ENCODE results near the gene CEMIP.

CEMIP gene

DNA sequence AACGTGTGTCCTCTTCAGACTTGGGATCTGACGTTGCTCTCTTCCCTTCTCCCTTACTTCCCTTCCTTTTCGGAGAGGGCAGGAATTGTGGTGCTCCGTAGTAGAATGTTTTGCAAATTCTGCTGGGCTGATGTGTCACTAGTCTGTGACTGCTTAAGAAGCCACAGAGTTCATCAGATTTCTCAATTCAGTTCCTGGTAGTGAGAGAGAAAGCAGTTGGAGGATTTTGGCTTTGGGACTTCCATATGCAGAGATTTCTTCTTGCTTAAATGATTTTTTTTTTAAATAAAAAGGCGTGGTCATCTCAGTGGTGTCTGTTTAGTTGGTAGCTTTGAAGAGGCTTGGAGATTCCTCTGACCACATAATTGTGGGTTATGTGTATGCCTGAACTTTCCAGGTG is 10.1 kb downstream of the CEMIP start:
- DNase-seq, result no peak

DNA sequence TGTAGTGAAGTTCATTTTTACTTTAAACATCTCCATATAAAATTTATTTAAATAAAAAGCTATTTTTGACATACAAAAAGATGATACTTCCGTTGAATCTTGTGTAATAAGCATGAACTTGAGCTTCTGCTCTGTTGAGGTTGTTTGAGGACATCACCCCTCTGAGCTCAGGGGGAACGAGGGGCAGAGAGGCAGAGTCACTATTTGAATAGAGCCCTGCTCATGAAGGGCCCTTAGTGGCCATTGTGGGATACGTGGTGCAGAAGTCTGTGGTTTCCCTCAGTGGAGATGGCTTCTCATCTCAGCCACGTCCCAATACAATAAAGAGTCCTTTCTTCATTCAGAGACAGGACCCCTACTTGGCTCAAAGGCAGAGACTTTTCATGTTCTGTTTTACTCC is 10.6 kb downstream of the CEMIP start:
- no peak for DNase-seq

DNA sequence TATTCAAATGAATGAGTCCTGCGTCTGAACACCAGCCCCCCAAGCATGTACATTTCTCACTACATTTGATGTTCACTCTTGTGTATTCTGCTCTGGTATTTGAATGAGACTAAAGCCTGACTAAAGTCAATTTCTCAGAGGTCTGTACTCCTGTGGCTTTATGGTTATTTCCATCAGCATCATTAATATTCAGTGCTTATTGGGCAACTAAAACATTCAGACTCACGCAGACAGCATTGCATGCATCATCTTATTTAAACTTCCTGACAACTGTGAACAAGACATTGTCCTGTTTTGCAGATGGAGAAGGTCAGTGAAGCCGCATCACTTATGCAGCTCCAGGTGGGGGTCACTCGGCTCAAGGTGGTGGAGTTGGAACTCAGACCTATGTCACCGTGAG is 11.1 kb downstream of the CEMIP start:
- no peak for DNase-seq

DNA sequence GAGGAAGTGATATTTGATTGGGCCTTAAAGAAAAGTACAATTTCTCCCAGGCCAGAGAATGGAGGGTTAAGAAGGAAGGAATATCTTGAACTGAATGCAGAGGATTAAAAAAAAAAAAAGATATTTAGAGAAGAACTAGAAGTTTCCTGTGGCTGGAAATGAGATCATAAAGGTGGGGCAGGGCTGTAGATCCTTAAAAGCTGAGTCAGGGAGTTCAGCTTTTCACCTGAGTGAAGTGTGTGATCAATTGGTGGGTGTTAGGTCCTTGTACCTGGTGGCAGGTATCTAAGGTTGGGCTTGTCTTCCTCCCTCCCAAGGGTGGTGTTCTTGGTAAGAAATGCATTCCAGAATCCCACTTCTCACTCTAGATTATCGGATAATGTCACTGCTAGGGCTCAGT is 11.8 kb downstream of the CEMIP start:
- DNase-seq, result no peak

DNA sequence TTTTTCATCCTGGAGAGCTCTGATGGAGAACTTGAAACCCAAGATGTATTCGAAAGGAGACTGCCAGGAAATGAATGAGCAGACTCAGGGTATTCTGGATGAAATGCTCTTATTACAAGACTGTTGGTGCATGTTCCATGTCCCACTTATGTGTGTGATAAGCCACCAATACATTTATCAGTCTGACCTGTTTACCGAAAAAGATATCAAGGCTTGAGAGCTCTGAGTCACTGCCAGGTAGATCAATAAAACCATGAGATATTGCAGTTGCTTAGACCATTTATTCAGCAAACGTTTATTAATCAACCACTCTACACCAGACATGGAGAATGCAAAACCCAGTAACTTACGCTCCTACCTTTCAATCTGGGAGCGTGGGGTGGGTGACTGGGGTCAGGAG is 17.2 kb downstream of the CEMIP start:
- no peak for DNase-seq

DNA sequence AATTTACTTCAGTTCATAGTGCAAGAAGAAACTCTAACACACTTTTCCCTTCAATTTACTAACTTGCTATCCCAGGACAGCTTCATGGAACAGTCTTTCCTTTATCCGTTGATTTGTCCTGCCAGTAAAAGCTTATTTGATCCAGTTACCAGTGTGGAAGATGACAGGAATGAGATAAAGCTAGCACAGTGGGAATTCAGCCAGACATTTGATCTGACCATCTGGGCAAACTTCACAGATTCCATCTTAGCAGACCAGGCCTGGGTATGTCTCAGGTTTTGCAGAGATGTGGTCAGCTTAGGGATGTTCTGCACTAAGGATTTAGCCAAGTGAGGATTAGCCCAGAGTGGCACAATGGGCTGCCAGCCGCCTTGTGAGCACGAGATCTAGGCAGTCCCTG is 19.7 kb downstream of the CEMIP start:
- DNase-seq, result no peak

DNA sequence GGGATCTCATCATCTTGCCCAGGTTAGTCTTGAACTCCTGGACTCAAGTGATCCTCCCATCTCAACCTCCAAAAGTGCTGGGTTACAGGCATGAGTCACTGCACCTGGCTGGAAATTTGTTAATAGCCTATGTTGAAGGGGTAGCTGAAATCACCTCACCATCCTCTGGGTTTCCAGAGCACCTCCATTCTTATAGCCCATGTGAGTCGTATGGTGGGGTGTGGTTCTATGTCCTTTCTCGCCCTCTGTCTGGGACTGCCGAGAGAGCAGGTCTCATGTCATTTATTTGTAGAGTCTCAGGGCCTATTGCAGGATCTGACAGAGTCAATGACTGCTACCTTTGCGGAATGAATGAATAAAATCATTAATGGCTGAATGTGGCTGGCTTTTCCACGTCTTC is 20.9 kb downstream of the CEMIP start:
- DNase-seq, result no peak

DNA sequence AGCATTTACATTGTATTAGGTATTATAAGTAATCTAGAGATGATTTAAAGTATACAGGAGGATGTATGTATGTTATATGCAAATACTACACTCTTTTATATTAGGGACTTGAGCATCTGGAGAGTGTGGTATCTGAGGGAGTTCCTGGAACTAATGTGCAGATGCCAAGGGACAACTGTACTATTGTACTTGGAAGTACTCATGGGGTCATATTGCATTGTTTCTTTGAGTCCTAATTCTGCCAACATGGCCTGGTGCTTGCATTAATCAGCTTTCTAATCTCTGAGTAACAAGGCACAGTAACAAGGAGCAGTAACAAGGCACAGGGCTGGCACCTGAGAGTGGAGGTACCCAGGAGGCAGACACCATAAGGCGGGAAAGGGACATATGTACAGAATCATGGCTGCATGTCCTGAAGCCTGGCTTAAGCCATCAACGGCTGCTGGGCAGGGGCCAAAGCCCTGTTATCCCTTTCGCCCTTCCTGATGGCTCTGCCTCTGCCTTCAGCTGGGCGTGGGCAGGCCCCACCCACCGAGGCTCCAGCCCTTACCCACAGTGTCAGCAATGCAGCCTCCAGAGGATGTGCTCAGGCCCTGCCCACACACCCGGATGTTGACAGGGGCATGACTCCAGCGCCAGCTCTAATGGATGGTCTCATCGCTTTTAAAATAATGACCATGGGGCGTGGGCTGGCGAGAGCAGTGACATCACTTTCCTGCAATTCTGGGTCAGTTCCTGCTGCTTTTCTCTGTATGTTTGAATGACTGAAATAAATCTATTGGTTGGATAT is 22.9 kb downstream of the CEMIP start:
- DNase-seq, result no peak

DNA sequence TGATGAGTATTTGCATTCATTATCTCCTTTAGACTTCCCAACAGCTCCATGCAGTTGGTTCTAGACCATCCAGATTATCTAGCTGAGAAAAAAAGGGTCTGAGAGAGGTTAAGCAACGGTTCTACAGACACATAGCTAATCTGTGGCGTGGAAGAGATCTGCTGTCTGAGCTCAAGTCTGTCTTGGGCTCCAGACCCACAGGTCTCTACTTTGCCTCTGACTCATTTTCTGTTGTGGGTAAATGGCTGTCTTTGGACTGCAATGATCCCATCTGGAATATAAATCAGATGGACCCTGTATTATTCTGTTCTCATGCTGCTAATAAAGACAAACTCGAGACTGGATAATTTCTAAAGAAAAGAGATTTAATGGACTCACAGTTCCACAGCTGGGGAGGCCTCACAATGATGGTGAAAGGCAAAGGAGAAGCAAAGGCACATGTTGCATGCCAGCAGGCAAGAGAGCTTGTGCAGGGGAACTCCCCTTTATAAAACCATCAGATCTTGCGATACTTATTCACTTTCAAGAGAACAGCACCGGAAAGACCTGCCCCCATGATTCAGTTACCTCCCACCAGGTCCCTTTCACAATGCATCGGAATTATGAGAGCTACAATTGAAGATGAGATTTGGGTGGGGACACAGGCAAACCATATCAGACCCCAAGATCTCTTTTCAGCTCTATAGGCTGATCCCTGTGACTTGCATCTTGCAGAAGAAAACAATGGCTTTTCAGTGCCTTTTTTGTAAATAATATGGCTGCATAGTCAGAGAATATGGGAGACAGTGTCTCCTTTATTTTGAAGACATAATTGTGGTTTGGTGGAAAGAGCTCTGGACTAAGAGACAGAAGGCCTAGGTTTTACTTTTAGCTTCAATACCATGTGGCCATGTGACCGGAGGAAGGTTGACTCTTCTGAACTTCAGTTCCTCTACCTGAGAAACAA is 24.7 kb downstream of the CEMIP start:
- no peak for DNase-seq

DNA sequence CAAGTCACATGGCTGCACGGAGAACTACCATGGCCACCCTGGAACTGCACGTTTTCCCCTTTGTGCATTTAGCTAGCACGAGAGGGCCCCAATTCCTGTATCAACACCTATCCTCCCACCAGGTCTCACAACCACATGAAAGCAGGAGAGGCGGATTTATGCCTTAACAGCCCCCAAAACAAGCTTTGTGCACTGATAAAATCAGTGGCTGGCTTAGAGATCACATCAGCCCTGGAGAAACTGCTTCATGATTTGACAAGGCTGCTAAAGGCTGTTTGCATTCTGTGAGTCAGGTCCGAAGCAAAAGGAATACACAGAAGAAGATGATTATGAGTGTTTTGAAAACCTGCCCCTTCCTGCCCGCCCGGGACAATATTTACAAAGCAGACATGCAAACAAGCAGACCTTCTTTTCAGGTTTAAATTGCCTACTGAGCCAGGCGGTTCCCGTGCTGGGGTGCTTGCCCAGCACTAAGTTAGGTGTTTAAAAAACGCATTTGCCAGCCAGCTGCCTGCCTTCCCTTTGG is 25.9 kb downstream of the CEMIP start:
- no peak for DNase-seq

DNA sequence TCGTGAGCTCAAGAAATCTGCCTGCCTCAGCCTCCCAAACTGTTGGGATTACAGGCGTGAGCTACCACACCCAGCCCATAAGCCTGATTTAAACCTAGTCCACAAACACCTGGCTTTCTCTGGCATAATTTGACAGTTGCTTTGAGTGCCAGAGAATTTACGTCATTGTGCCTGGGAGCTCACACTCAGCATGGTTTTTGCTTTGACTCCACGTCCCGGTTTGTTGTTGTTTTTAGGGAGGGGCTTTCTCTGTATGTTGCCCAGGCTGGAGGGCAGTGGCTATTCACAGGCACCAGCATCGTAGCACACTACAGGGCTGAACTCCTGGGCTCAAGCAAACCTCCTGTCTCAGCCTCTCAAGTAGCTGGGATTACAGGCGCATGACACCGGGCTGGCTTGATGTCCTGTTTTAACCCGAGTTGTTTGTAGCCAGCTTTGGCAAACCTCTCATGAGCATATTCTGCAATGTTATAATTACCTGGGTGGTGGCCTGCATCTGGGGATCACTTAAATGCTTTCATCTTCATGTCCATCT is 32.7 kb downstream of the CEMIP start:
- no peak for DNase-seq

DNA sequence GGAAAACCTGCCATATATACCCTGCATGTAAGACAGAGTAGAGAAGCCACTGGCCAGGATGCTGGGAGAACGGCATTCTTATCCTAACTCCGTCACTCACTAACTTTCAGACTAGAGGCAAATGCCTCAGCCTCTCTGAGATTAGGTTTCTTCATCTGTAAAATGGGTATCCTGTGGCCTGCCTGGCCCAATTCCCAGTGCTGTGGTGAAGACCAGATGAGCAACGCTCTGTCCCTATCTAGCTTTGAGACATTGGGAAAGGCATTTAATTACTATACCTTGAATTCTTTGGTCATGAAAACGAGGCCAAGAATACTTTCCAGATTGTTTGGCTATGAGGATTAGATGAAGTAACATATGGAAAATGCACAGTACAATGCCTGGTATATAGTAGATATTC is 35.9 kb downstream of the CEMIP start:
- DNase-seq, result no peak

DNA sequence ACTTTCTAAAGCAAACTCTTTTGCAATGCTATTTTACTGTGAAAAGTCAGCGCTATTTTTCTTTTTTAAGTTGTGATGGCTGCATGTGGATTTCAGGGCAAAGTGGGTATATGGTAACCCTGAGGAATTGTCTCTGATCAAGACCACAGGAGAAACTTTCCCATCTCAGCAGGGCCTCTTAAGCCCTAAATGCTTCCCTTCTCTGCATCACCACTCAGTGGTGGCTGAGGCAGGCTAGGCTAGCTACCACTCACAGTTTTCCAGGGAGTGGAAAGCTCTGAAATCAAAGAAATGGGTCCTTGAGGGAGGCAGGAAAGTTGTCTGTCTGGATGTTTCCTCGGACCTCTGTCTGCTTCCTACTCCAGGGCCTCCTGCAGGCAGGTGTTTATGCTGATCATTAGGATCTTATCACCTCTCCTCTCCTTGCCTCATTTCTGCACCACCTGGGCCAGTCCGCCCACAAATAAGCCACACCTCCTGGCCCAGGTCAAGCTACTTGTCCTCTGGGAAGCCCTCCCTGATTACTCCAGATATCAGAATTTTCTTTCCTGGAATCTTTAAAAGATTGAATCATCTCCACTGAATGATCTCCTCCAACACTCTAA is 37.0 kb downstream of the CEMIP start:
- DNase-seq, result no peak

DNA sequence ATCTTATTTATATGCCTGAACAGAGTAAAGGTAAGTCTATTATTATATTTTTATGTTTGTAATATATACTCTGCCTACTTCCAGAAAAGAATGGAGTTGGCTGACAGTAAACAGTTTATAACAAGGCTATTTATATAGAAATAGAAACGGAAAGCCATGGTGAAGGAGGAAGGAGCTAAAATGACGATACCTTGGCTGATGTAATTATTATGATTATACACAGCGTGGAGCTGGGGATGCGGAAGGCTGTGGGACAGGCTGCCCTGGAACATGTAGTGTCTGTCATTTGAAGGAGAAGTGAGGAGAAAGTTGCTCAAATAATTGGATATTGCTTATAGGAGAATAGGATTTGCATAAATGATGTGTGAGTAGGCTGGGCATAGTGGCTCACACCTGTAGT is 37.8 kb downstream of the CEMIP start:
- DNase-seq, result no peak

DNA sequence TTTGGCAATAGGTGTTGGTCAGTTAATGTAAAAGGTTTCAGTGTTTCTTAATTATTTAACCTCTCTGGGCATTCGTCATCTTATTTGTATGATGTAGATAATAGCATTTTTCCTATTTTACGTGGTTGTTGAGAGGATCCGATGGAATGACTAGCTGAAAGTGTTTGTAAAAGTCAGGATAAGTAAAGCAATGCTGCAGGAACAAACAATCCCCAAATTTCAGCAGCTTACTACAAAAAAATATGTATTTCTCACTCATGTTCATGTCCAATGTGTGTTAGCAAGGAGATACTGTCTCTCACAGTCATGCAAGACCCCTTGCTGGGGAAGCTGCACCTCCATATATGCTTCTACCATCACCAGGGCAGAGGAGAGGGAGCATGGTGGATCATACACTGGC is 38.7 kb downstream of the CEMIP start:
- DNase-seq, result no peak

DNA sequence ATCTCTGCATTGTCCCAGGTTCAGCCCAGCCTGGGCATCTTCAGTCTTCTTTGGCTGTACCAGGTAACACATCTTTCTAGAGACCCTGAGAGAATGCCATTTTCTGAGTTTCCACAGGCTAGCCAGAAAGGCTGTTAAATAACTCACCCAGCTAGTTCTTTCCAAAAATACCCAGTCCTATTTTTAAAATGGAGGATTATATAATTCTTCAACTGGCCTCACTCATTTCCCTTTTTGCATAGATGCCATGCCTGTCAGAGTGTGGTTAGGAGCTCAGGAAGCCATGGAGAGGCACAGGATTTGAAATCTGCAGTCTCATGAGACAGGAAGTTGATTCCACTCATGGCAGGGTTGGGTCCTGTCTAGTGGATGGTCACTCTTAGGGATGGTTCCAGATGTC is 39.8 kb downstream of the CEMIP start:
- DNase-seq, result peak; percentile 64 to 67

DNA sequence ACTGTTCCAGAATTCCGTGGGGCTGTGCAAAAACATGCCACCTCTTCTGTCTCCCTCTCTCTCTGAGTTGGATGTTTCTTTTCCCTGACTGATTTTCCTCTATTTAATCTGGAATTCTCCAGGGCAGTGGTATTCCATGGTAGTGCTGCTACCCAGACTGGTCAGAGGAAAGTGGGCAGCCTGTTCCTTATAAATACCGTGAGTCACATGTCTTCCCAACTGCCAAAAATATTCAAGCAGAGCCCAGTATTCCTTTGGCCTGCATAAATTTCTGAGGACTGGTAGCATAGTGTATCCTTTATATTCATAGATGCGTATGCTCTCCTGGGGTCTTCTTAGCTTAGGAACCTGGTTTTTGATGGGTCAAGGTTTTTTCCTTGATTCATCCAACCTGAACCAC is 40.9 kb downstream of the CEMIP start:
- DNase-seq, result no peak

DNA sequence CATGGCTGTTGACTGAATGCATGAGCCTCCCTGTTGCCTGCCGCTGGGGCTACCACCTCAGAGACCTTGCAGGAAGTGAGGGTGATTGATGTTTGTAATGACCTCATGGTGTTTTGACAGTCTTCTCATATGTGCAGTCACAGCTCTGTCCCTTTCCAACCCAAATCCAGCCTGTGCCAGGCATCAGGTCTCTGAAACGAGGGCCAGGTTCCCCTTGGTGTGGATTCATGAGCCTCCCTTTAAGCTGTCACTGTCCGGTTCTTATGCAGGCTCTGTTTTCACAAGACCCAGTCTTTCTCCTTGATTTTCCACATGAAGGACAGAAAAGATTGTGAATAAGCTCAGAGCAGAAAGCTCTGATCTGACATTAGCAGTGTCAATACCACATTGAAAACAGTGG is 43.1 kb downstream of the CEMIP start:
- no peak for DNase-seq

DNA sequence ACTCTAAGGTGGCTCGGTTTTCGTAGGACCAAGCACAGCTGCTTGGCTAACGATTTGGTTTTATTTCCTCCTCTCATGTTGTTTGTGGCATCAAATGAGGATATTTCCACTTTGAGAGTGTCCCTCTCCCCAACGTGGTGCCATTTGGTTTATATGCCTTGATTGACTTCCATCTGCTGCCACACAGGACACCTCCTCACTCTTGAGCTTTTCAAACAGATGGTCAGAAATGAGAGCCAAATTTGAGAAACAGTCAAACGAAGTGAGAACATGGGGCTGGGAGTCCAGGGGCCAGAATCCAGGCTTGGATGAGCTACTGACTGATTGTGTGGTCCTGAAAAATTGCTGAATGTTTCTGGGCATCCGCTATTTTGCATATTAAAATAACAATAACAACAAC is 43.5 kb downstream of the CEMIP start:
- no peak for DNase-seq

DNA sequence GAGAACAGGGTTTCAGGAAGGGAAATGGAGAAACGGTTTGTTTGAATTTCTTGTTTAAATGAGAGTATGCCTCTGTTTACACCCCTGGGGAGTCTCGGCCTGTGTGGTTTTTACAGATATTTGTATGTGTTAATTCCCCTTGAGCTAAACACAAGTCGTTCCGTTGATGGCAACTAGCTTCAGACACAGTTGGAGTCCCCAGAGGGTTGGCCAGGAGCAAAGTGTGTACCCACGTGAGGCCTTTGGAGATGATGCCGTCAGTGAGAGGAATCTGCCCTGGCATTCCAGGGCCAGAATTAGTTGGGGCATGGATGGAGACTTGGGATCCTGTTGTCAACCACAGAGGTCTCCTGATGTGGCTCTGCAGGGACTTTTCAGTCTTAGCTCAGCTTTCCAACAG is 44.0 kb downstream of the CEMIP start:
- no peak for DNase-seq

DNA sequence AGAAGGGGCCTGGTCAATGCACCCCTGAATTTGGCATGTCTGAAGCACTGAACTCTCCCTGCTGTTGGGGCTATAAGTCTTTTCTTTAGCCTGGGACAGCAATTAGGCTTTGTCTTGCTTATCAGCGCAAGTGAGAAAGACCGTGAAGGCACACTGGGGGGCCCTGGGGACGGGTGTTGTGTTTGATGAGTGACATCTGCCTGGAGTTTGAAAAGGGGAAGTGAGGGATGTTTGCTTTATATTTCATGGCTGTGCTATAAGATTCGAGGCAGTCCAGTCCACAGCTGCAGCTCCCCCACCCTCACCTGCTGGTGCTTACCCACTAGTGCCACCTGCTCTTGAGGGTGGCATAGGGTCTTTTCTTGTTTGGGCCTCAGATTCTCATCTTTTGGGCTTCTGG is 44.8 kb downstream of the CEMIP start:
- DNase-seq, result peak; percentile 29 to 34

DNA sequence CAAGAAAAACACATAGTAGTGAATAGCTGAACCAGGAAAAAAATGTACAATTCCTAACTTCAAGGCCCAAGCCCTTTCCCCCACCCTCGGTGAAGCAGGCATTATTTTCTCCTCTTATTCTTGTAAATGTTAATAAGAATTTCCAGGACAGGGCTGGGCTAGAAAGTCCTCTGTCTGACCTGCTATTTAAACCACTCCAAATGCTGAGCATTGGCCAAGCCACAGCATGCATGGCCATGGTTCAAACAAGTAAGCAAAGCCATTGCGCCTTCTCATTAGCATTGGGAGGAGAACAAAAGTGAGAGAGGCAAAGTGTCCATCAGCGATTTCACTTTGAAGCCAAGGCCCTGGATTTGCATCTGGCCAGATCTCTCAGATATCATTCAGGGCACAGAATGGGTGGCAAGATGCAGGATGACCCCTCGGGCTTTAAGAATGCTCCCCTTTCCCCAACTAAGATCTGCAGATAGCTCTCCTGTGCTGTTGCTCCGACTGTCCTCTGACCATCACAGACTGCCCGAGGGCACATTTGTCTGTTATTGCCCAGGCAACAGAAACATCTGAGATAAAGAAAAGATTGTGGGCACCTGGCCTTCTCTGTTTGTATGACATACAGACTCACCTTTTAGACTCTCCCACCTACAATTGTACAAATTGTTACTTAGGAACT is 46.3 kb downstream of the CEMIP start:
- no peak for DNase-seq

DNA sequence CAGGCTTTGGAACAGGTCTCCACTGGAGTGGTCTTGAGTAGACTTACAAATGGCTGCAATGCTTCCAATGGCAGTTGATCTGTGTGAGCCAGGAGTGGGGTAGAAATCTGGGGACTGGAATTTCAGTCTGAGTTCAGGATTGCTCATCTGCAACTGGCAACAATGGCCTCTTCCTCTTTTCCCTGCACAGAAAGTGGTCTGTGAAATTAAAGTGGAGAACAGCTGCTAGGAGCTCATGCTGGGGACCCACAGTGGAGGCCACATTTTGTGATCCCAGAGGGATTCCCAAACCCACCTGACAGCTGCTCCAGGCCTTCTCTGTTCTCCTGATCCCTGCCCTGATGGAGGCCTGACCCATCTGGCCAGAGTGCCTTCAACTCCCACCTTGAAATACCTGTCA is 49.6 kb downstream of the CEMIP start:
- peak; percentile 13 to 34 for DNase-seq
